Esophagus squamous epithelium (tissue), 4 donors: Measurements from ENCODE around the gene PPFIBP1.

ENCODE experiments used
- POLR2A ChIP-seq, 4 donors: fragments of 450-650 bp; IDR thresholded peaks; one replicate each; pipeline ENCODE4 v1.6.1; 2017; ENCODE audit warnings: antibody characterized with exemption in 4 of 4, mild to moderate bottlenecking in 4 of 4, moderate library complexity in 3 of 4
- TF ChIP-seq, protein P1 (sequence below), 6 experiments: fragments of 450-650 bp in 4 of 6; fragments of 200-600 bp in 2 of 6; sonication (generic) in 2 of 6; IDR thresholded peaks; one replicate each; pipeline ENCODE4 v1.5.1; 2016 to 2019; ENCODE audit warnings: antibody characterized with exemption in 6 of 6, mild to moderate bottlenecking in 4 of 6, moderate library complexity in 4 of 6

DNA sequence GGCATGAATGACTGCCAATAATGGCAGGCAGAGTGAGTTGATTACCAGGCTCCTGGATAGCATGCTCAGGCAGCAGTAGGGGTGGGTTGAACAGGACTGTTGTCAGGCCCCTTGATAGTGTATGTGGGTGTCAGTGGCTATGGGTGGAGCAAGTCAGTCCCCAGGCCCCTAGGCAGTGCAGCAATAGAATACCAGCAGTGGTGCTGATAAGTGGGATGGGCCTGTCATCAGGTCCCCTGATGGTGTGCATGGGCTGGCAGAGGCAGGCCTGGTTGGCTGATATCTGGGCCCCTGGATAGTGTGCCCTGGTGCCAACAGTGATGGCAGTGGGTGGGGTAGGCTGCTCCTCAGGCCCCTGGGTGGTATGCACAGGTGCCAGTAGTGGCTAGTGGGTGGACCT is 45.1 kb upstream of the PPFIBP1 start:
- TF ChIP-seq, protein P1, sequence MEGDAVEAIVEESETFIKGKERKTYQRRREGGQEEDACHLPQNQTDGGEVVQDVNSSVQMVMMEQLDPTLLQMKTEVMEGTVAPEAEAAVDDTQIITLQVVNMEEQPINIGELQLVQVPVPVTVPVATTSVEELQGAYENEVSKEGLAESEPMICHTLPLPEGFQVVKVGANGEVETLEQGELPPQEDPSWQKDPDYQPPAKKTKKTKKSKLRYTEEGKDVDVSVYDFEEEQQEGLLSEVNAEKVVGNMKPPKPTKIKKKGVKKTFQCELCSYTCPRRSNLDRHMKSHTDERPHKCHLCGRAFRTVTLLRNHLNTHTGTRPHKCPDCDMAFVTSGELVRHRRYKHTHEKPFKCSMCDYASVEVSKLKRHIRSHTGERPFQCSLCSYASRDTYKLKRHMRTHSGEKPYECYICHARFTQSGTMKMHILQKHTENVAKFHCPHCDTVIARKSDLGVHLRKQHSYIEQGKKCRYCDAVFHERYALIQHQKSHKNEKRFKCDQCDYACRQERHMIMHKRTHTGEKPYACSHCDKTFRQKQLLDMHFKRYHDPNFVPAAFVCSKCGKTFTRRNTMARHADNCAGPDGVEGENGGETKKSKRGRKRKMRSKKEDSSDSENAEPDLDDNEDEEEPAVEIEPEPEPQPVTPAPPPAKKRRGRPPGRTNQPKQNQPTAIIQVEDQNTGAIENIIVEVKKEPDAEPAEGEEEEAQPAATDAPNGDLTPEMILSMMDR (IDR thresholded peaks at IDR 0.05) = no peak
- no peak for TF ChIP-seq POLR2A (IDR thresholded peaks at IDR 0.05)
